Measurements from ENCODE around the gene BCL2L14. TPM values are rescaled to one million over a fixed set of nuclear protein-coding genes. Genes with fewer than 3 reads are reported as not detected.

BCL2L14 gene
- under 1 TPM in 1 of 4 donors, not detected in 3; 0.36 TPM for total RNA-seq

- DNase-seq (ENCODE audit: low spot score) (no peak), ATAC-seq (ENCODE audit: low FRiP score) (no peak)
- no peak for TF ChIP-seq CTCF (IDR thresholded peaks at IDR 0.05)
Observed at GRCh38 chr12:12070674-12071656, at the start of gene BCL2L14. TSS of gene BCL2L14 (plus strand) at chr12:12070939. CDS start at chr12:12079306, 8,367 bp downstream.

GRCh38 chr12:12022306-12022936, 48.3 kb upstream of the BCL2L14 start:
- DNase-seq (ENCODE audit: low spot score) (no peak), ATAC-seq (ENCODE audit: low FRiP score) (no peak)
- no peak for TF ChIP-seq CTCF (IDR thresholded peaks at IDR 0.05)

DNA sequence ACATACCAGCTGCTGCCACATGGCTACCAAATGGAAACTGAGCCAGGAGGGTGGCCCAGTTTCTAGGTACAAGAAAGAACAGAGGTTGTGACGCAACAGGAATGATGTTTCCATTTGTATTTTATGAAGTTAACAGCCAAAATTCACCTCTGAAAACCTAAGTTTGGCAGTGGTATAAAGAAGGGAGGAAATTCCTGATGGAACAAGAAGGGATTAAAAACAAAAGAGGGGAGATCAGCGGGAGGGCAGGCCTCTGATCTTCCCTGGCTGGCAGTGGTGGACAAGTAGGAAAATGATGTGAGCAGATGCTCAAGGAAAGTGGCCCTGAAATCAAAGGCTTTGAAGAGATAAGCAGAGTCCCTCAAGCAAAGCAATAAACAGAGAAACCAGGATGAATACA, 47.3 kb upstream of the BCL2L14 start:
- ATAC-seq (ENCODE audit: low FRiP score) (no peak), DNase-seq (ENCODE audit: low spot score) (no peak)
- TF ChIP-seq CTCF (IDR thresholded peaks at IDR 0.05), result no peak

DNA sequence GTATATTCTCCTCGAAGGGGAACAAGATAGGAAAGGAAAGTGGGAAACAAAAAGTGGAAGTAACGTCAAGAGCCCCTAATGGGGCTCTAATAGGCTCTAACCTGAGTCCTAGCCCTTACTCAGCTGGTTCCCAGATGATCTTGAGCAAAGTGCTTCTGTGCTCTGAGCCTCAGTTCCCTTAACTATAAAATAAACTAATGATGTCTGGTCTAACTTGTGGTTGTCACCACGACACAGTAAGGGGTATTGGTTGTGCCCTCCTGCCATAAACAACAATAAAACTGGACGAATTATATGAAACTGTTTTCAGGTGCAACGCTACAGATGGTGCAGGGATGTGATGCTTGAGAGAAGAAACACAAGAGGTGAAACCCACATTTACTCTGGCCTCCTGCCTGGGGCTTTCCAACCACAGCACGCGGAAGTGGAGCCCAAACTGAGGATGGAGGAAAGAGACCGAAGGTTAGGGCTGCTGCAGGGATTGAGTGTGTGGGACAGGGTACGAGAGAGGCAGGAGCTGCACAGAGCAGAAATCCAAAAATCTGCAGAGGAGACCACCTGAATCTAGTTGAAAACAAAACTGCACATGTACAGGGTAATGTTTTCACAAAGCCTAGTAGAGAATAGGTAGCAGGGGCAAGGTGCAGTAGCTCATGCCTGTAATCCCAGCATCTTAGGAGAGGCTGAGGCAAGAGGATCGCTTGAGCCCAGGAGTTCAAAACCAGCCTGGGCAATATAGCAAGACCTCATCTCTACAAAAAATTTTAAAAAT, 45.6 kb upstream of the BCL2L14 start:
- no peak for DNase-seq (ENCODE audit: low spot score)
- no peak for ATAC-seq (ENCODE audit: low FRiP score)
- no peak for TF ChIP-seq CTCF (IDR thresholded peaks at IDR 0.05)

DNA sequence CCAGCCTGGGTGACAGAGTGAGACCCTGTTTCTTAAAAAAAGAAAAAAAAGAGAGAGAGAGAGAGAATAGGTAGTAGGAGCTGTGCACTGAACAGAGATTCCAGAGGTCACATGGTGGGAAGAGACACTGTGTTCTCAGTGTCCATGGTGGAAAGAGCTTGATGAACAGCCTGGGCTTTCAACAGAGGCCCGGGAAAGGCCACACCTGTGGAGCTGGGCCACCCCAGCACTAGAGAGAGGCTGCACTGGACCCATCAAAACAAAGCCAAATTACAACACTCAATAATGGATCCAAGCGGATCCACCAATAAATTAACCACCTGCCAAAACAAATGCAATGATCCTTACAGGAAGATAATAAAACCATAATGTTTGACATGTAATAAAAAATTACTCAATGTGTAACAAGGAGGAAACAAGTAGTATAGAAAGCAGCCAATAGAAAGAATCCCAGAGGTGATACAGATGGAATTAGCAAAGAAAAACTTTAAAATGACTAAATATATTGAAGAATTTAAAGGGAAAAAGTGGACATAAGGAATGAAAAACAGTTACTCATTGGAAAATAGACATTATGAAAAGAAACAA, 44.8 kb upstream of the BCL2L14 start:
- DNase-seq (ENCODE audit: low spot score) (no peak), ATAC-seq (ENCODE audit: low FRiP score) (no peak)
- TF ChIP-seq CTCF (IDR thresholded peaks at IDR 0.05), result no peak

DNA sequence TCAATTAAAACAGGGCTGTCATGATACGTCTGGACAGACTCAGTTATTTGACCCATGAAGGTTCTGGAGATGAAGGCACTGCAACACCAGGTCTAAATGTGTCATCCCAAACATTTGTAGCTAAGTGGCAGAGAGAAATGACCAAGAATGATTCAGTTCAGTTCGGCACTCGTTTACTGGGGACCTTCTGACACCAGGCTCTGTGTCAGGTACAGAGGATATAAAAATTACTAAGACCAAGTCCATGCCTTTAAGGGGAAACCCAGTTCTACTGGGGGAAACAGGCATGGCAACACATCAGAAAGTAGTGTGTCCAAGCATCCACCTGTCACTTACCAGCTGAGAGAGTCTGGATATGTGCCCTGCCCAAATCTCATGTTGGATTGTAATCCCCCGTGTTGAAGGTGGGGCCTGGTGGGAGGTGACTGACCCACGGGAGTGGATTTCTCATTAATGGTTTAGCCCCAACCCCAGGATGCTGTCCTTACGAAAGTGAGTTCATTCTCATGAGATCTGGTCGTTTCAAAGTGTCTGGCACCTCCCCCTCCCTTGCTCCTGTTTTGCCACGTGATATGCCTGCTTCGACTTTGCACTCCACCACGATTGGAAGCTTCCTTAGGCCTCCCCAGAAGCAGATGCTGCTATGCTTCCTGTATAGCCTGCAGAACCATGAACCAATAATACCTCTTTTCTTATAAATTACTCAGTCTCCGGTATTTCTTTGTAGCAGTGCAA, 41.9 kb upstream of the BCL2L14 start:
- no peak for DNase-seq (ENCODE audit: low spot score)
- TF ChIP-seq CTCF (IDR thresholded peaks at IDR 0.05), result no peak
- no peak for ATAC-seq (ENCODE audit: low FRiP score)

Data from omental fat pad (tissue), 4 donors.